H1 (cell line): ENCODE results near the gene TUBGCP2. TPM values are rescaled to one million over a fixed set of nuclear protein-coding genes. Genes with fewer than 3 reads are reported as not detected.

Source experiments
- CTCF ChIP-seq, 3 experiments: IDR thresholded peaks; 1 replicate in 2 of 3; 2 replicates in 1 of 3; pipeline versions ENCODE4 v1.5.1 to v1.6.1; 2011; ENCODE audit warnings: low read length in 3 of 3, mild to moderate bottlenecking in 3 of 3, inconsistent platforms in 2 of 3, low read depth in 1 of 3, moderate library complexity in 1 of 3; ENCODE audit not compliant: insufficient read depth in 1 of 3; ENCODE audit errors: control extremely low read depth in 1 of 3
- HDAC6 ChIP-seq: IDR thresholded peaks from one replicate; pipeline ENCODE4 v1.7.1; 2012; ENCODE audit warnings: low read depth, mild to moderate bottlenecking, inconsistent platforms, low read length, moderate library complexity
- SP2 ChIP-seq: IDR thresholded peaks from 2 replicates; pipeline ENCODE4 v1.6.1; 2012; ENCODE audit warnings: mild to moderate bottlenecking, low read length, inconsistent platforms
- SUZ12 ChIP-seq: fragments of 200-600 bp; sonication (generic); IDR thresholded peaks from 2 replicates; pipeline ENCODE4 v1.6.1; 2012; ENCODE audit warnings: mild to moderate bottlenecking, inconsistent platforms, low read length, moderate library complexity, mixed read lengths
- YY1 ChIP-seq: IDR thresholded peaks from 2 replicates; pipeline ENCODE4 v1.6.1; 2011; ENCODE audit warnings: low read depth, mild to moderate bottlenecking, low read length
- polyA plus RNA-seq, 7 experiments: library from polyadenylated mRNA; depleted of rRNA in 3 of 7; stranded (reverse) in 5 of 7; unstranded in 2 of 7; fragments of >200 nt in 5 of 7; fragments of 200-250 nt in 2 of 7; gene quantifications; 1 replicate in 5 of 7; 2 replicates in 1 of 7; 4 replicates in 1 of 7; pipeline versions ENCODE4 v1.2.1 to v1.2.3, GENCODE V29; 2011 to 2013; ENCODE audit warnings: missing spikeins in 2 of 7, mixed read lengths in 2 of 7
- total RNA-seq: library from RNA; stranded (reverse); fragmentation: NEBNext Ultra II Directional; extraction: Animal tissue kit (Norgen Biotek cat#: 25700); gene quantifications from 2 replicates; pipeline ENCODE4 v1.2.1, GENCODE V29; 2021

TUBGCP2 gene
- total and polyA plus RNA-seq, 2 of the 8 experiments (the other 6 are each of a cell fraction or from before 2014, with no cell fraction given), result 34.9 to 51.9 TPM

- TF ChIP-seq CTCF (IDR thresholded peaks at IDR 0.05; ENCODE audit: control extremely low read depth in 1 of 3, insufficient read depth in 1 of 3, low read depth in 1 of 3, low read length in 3 of 3) (no peak), SP2 (no peak), YY1 (no peak), HDAC6 (no peak), SUZ12 (no peak)
Measured at GRCh38 chr10:133260895-133261725, 47.6 kb downstream of the TUBGCP2 start (continued).
